H9 (cell line): ENCODE data around the gene HABP4. TPM values are rescaled to one million over a fixed set of nuclear protein-coding genes. Genes with fewer than 3 reads are reported as not detected.

Experiments used
- DNase-seq: peaks from one replicate; pipeline ENCODE4 v3.0.0-alpha.2; 2017
- H2AFZ ChIP-seq: one replicate; pipeline ENCODE4 v1.6.1; 2013; ENCODE audit warnings: mild to moderate bottlenecking, low read length, control low read depth, moderate library complexity
- H2AK5ac ChIP-seq: 2 replicates; pipeline ENCODE4 v1.6.1; 2013; ENCODE audit warnings: low read length, control low read depth, mixed read lengths; ENCODE audit not compliant: insufficient read length
- H2BK120ac ChIP-seq: one replicate; pipeline ENCODE4 v1.6.1; 2013; ENCODE audit warnings: low read depth, mild to moderate bottlenecking, low read length, control low read depth, inconsistent platforms; ENCODE audit not compliant: poor library complexity, severe bottlenecking
- H2BK12ac ChIP-seq: 2 replicates; pipeline ENCODE4 v1.6.1; 2013; ENCODE audit warnings: low read length, control low read depth, mixed read lengths, low read depth; ENCODE audit not compliant: insufficient read length
- H2BK15ac ChIP-seq: 2 replicates; pipeline ENCODE4 v1.6.1; 2013; ENCODE audit warnings: low read depth, low read length, control low read depth
- H2BK20ac ChIP-seq: one replicate; pipeline ENCODE4 v1.6.1; 2013; ENCODE audit warnings: low read depth, mild to moderate bottlenecking, low read length, control low read depth, inconsistent platforms; ENCODE audit not compliant: poor library complexity, severe bottlenecking
- H2BK5ac ChIP-seq: 2 replicates; pipeline ENCODE4 v1.6.1; 2013; ENCODE audit warnings: low read length, control low read depth, mixed read lengths; ENCODE audit not compliant: insufficient read length
- H3K14ac ChIP-seq: 2 replicates; pipeline ENCODE4 v1.6.1; 2013; ENCODE audit warnings: low read length, control low read depth; ENCODE audit not compliant: insufficient read depth
- H3K18ac ChIP-seq: 2 replicates; pipeline ENCODE4 v1.6.1; 2013; ENCODE audit warnings: low read depth, mild to moderate bottlenecking, mixed read lengths, low read length, control low read depth; ENCODE audit not compliant: insufficient read length
- H3K23ac ChIP-seq: 2 replicates; pipeline ENCODE4 v1.6.1; 2013; ENCODE audit warnings: low read length, control low read depth, mixed read lengths, low read depth; ENCODE audit not compliant: insufficient read length
- H3K23me2 ChIP-seq: 2 replicates; pipeline ENCODE4 v1.6.1; 2013; ENCODE audit warnings: low read depth, mild to moderate bottlenecking, mixed read lengths, low read length, control low read depth; ENCODE audit not compliant: insufficient read length, poor library complexity, severe bottlenecking
- H3K27ac ChIP-seq: 2 replicates; pipeline ENCODE4 v1.5.1; 2013; ENCODE audit warnings: low read length, control low read depth, mixed read lengths, low read depth; ENCODE audit not compliant: insufficient read length
- H3K27me3 ChIP-seq: 2 replicates; pipeline ENCODE4 v1.6.1; 2013; ENCODE audit warnings: low read length, control low read depth, inconsistent platforms; ENCODE audit not compliant: insufficient read depth
- H3K4ac ChIP-seq: 2 replicates; pipeline ENCODE4 v1.6.1; 2013; ENCODE audit warnings: low read depth, mild to moderate bottlenecking, control low read depth, inconsistent platforms, low read length, moderate library complexity
- H3K4me1 ChIP-seq: 2 replicates; pipeline ENCODE4 v1.6.1; 2013; ENCODE audit warnings: low read length, control low read depth, inconsistent platforms; ENCODE audit not compliant: insufficient read depth
- H3K4me2 ChIP-seq: 2 replicates; pipeline ENCODE4 v1.6.1; 2013; ENCODE audit warnings: low read length, control low read depth, mixed read lengths; ENCODE audit not compliant: insufficient read length, insufficient read depth
- H3K56ac ChIP-seq: 2 replicates; pipeline ENCODE4 v1.6.1; 2013; ENCODE audit warnings: low read depth, mild to moderate bottlenecking, mixed read lengths, low read length, control low read depth; ENCODE audit not compliant: insufficient read length
- H3K79me1 ChIP-seq: 2 replicates; pipeline ENCODE4 v1.6.1; 2013; ENCODE audit warnings: low read depth, mild to moderate bottlenecking, moderate library complexity, low read length, control low read depth, inconsistent platforms; ENCODE audit not compliant: insufficient read depth, poor library complexity, severe bottlenecking
- H3K79me2 ChIP-seq: 2 replicates; pipeline ENCODE4 v1.6.1; 2013; ENCODE audit warnings: low read length, control low read depth, inconsistent platforms; ENCODE audit not compliant: insufficient read depth
- H3K9ac ChIP-seq: 2 replicates; pipeline ENCODE4 v1.6.1; 2013; ENCODE audit warnings: low read length, control low read depth, mixed read lengths; ENCODE audit not compliant: insufficient read length; ENCODE audit errors: extremely low read depth
- H3K9me3 ChIP-seq: one replicate; pipeline ENCODE4 v1.6.1; 2013; ENCODE audit warnings: low read depth, low read length, inconsistent platforms; ENCODE audit not compliant: control insufficient read depth
- H3T11ph ChIP-seq: one replicate; pipeline ENCODE4 v1.6.1; 2013; ENCODE audit warnings: mild to moderate bottlenecking, low read length, control low read depth, inconsistent platforms
- H4K20me1 ChIP-seq: one replicate; pipeline ENCODE4 v1.6.1; 2013; ENCODE audit not compliant: control insufficient read depth, insufficient read length, insufficient read depth
- H4K5ac ChIP-seq: 2 replicates; pipeline ENCODE4 v1.6.1; 2013; ENCODE audit warnings: low read depth, mild to moderate bottlenecking, mixed read lengths, low read length, control low read depth; ENCODE audit not compliant: insufficient read length
- H4K8ac ChIP-seq: replicated peaks from 2 replicates; pipeline ENCODE4 v1.6.1; 2013; ENCODE audit warnings: low read length, control low read depth, mixed read lengths, low read depth; ENCODE audit not compliant: insufficient read length
- H4K91ac ChIP-seq: 2 replicates; pipeline ENCODE4 v1.6.1; 2013; ENCODE audit warnings: low read depth, mild to moderate bottlenecking, moderate library complexity, mixed read lengths, low read length, control low read depth; ENCODE audit not compliant: insufficient read length
- H3K27ac Mint-ChIP-seq, 3 experiments: 2 replicates in 2 of 3; 3 replicates in 1 of 3; pipeline ENCODE4 v1.8.0; 2020 to 2021; ENCODE audit warnings: mixed read lengths in 3 of 3, mild to moderate bottlenecking in 1 of 3, moderate library complexity in 1 of 3
- H3K27me3 Mint-ChIP-seq: 2 replicates; pipeline ENCODE4 v1.8.0; 2021; ENCODE audit warnings: low read depth, mild to moderate bottlenecking, moderate library complexity, mixed read lengths
- H3K36me3 Mint-ChIP-seq, 3 experiments: 2 replicates in 2 of 3; 3 replicates in 1 of 3; pipeline ENCODE4 v1.8.0; 2020 to 2021; ENCODE audit warnings: low read depth in 3 of 3, mixed read lengths in 3 of 3; ENCODE audit not compliant: insufficient read depth in 1 of 3
- H3K4me1 Mint-ChIP-seq, 2 experiments: 2 replicates each; pipeline ENCODE4 v1.8.0; 2020; ENCODE audit warnings: mixed read lengths in 2 of 2
- H3K4me3 Mint-ChIP-seq, 2 experiments: 2 replicates in 1 of 2; 3 replicates in 1 of 2; pipeline ENCODE4 v1.8.0; 2020 to 2021; ENCODE audit warnings: mild to moderate bottlenecking in 2 of 2, mixed read lengths in 2 of 2, moderate library complexity in 1 of 2
- H3K9me3 Mint-ChIP-seq, 2 experiments: 2 replicates in 1 of 2; 3 replicates in 1 of 2; pipeline ENCODE4 v1.8.0; 2020; ENCODE audit warnings: mild to moderate bottlenecking in 2 of 2, mixed read lengths in 2 of 2, moderate library complexity in 1 of 2
- CTCF ChIP-seq: fragments of 200-600 bp; sonication (generic); conservative IDR thresholded peaks from 3 replicates; pipeline ENCODE4 v1.8.0; 2021; ENCODE audit warnings: antibody characterized with exemption, mild to moderate bottlenecking
- total RNA-seq: library from RNA; stranded (reverse); gene quantifications from 2 replicates; pipeline ENCODE4 v1.2.1, GENCODE V29; 2021

HABP4 gene
- total RNA-seq, 1 experiment from 2014 or later, result 7.5 TPM

GRCh38 chr9:96429732-96430131, 20.2 kb upstream of the HABP4 start:
- H4K91ac ChIP-seq, result no peak overlapping the region
- H3K27ac ChIP-seq, result no peak overlapping the region
- H3K27me3 ChIP-seq, result no peaks in the 10 kb centered on the region
- H3K4me3 Mint-ChIP-seq, result no peak overlapping the region
- H3K9ac ChIP-seq, result no peak overlapping the region
- no peak for TF ChIP-seq CTCF
- H2AFZ ChIP-seq, result no peak overlapping the region
- H3K56ac ChIP-seq, result no peak overlapping the region
- H3K79me2 ChIP-seq, result no peaks in the 10 kb centered on the region
- no peaks in the 10 kb centered on the region for H3K4me1 ChIP-seq
- H3K23me2 ChIP-seq, result no peaks in the 10 kb centered on the region
- H2BK15ac ChIP-seq, result no peak overlapping the region
- no peak overlapping the region for H4K5ac ChIP-seq
- no peaks in the 10 kb centered on the region for H3K9me3 ChIP-seq
- no peak overlapping the region for H3K18ac ChIP-seq
- no peak overlapping the region for H2BK12ac ChIP-seq
- no peak overlapping the region for H2BK5ac ChIP-seq
- no peak overlapping the region for H3K27ac Mint-ChIP-seq
- no peak overlapping the region for H3K14ac ChIP-seq
- H3K79me1 ChIP-seq, result no peaks in the 10 kb centered on the region
- H3K27me3 Mint-ChIP-seq, result no peaks in the 10 kb centered on the region; the same call in 1 of the 2 replicates
- H3K4ac ChIP-seq, result no peak overlapping the region
- no peak overlapping the region for H3K23ac ChIP-seq
- H4K20me1 ChIP-seq, result no peaks in the 10 kb centered on the region
- DNase-seq, result no peak
- H3K36me3 Mint-ChIP-seq, result no peaks in the 10 kb centered on the region
- H2BK20ac ChIP-seq, result no peak overlapping the region
- H3T11ph ChIP-seq, result no peak overlapping the region
- H3K4me1 Mint-ChIP-seq, result no peaks in the 10 kb centered on the region
- H4K8ac ChIP-seq, result no peak overlapping the region
- H2BK120ac ChIP-seq, result no peak overlapping the region
- H2AK5ac ChIP-seq, result no peak overlapping the region
- no peak overlapping the region for H3K4me2 ChIP-seq
- H3K9me3 Mint-ChIP-seq, result no peaks in the 10 kb centered on the region
